ENCODE results near the gene SPG7. TPM values are rescaled to one million over a fixed set of nuclear protein-coding genes. Genes with fewer than 3 reads are reported as not detected.

The SPG7 gene
- polyA plus RNA-seq, 1 donor from 2014 or later = 216 TPM

GRCh38 chr16:89579351-89579750, 71.1 kb downstream of the SPG7 start:
- Histone ChIP-seq H3K9ac (ENCODE audit: low read length) (no peak overlapping the region), H3K9me3 (ENCODE audit: low read length) (no peaks in the 10 kb centered on the region), H3K4me2 (ENCODE audit: low read length) (no peak overlapping the region), H3K27me3 (ENCODE audit: insufficient read depth, low read depth, low read length) (peaks cover 28% of the 10 kb centered on the region), H3K4me3 (ENCODE audit: low read length) (no peak overlapping the region), H3K27ac (ENCODE audit: low read length) (no peak overlapping the region), H3K79me2 (replicated peaks; ENCODE audit: insufficient read depth, low read length) (no peaks in the 10 kb centered on the region), H3K36me3 (ENCODE audit: insufficient read depth, low read length) (no peaks in the 10 kb centered on the region), H3K9me2 (ENCODE audit: insufficient read depth, low read length) (no peaks in the 10 kb centered on the region), H3F3A (ENCODE audit: insufficient read depth, low read length, poor library complexity, severe bottlenecking) (no peaks in the 10 kb centered on the region), H4K20me1 (ENCODE audit: insufficient read depth) (no peaks in the 10 kb centered on the region), H2AFZ (ENCODE audit: low read depth, low read length) (no peak overlapping the region)
- no peak for TF ChIP-seq POLR2AphosphoS5 (IDR thresholded peaks at IDR 0.05)

- TF ChIP-seq RAD21 (conservative IDR thresholded peaks at IDR 0.05) = no peak
- no peak for TF ChIP-seq EP300 (conservative IDR thresholded peaks at IDR 0.05; ENCODE audit: poor library complexity, severe bottlenecking)
- TF ChIP-seq TAF1 (IDR thresholded peaks at IDR 0.05; ENCODE audit: low read depth) = no peak
- no peak for TF ChIP-seq MXI1 (conservative IDR thresholded peaks at IDR 0.05; ENCODE audit: poor library complexity, severe bottlenecking)
- no peak for TF ChIP-seq EZH2 (IDR thresholded peaks at IDR 0.05; ENCODE audit: borderline replicate concordance, insufficient read depth, low read length, poor library complexity, severe bottlenecking)
- no peak for TF ChIP-seq POLR2AphosphoS5 (IDR thresholded peaks at IDR 0.05)
- TF ChIP-seq CTCF (IDR thresholded peaks at IDR 0.05; ENCODE audit: poor library complexity, severe bottlenecking) = no peak
- TF ChIP-seq SMC3 (conservative IDR thresholded peaks at IDR 0.05; ENCODE audit: poor library complexity) = no peak
- no peak for TF ChIP-seq REST (IDR thresholded peaks at IDR 0.05; ENCODE audit: borderline replicate concordance)
- H3K36me3 ChIP-seq (ENCODE audit: insufficient read depth, low read length) = no peaks in the 10 kb centered on the region
These were observed 73.0 kb downstream of the SPG7 start for GRCh38 chr16:89581045-89581695.

More at GRCh38 chr16:89581045-89581695, 73.0 kb downstream of the SPG7 start:
- H3K9me3 ChIP-seq (ENCODE audit: low read length) = no peaks in the 10 kb centered on the region
- no peaks in the 10 kb centered on the region for H3K79me2 ChIP-seq (replicated peaks; ENCODE audit: insufficient read depth, low read length)
- H4K20me1 ChIP-seq (ENCODE audit: insufficient read depth) = no peaks in the 10 kb centered on the region
- no peak overlapping the region for H3K4me3 ChIP-seq (ENCODE audit: low read length)
- H3K4me2 ChIP-seq (ENCODE audit: low read length) = no peak overlapping the region
- H3K27ac ChIP-seq (ENCODE audit: low read length) = no peak overlapping the region
- peaks cover 12% of the 10 kb centered on the region for H3K27me3 ChIP-seq (ENCODE audit: insufficient read depth, low read depth, low read length)
- H2AFZ ChIP-seq (ENCODE audit: low read depth, low read length) = no peak overlapping the region
- H3K9me2 ChIP-seq (ENCODE audit: insufficient read depth, low read length) = no peaks in the 10 kb centered on the region
- no peak overlapping the region for H3K9ac ChIP-seq (ENCODE audit: low read length)
- no peaks in the 10 kb centered on the region for H3F3A ChIP-seq (ENCODE audit: insufficient read depth, low read length, poor library complexity, severe bottlenecking)

Measured in neural cell (in vitro differentiated cells).